SH-SY5Y (cell line): ENCODE data around the gene TCFL5.

Experiments used
- GATA2 ChIP-seq: IDR thresholded peaks from 2 replicates; pipeline ENCODE4 v1.6.1; 2011; ENCODE audit warnings: mild to moderate bottlenecking, low read depth, low read length
- GATA3 ChIP-seq: IDR thresholded peaks from 2 replicates; pipeline ENCODE4 v1.6.1; 2011; ENCODE audit warnings: low read depth, mild to moderate bottlenecking, low read length, moderate library complexity

Gene TCFL5

DNA sequence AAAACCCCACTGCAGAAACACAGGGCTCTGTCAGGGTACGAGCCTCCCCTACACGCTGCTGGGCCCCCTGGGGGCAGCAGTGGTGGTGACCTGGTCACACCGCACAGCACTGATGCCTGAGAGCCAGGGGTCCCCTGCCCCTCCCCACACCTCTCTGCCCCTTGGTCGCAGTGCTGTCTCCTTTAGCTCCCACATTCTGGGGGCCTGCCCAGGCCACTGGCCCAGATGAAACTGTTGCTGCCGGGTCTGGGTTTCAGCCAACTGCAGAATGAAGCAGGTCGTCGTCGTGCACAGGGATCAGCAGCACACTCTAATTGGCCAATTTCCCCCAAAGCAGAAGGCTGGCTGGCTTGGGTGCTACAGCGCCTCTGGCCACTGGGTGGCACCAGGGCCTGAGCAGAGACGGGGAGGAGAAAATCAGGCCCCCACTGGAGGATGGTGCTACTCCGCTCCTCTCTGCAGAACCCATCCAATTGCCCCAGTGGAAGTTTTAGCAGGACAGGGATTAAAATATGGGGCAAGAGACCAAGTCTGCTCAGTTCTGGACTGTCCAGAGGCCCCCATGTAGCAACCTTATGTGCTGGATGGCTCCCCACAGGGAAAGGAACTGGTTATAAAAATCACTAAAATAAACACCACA lies 38.5 kb upstream of the TCFL5 start:
- TF ChIP-seq GATA3: no peak
- no peak for TF ChIP-seq GATA2

DNA sequence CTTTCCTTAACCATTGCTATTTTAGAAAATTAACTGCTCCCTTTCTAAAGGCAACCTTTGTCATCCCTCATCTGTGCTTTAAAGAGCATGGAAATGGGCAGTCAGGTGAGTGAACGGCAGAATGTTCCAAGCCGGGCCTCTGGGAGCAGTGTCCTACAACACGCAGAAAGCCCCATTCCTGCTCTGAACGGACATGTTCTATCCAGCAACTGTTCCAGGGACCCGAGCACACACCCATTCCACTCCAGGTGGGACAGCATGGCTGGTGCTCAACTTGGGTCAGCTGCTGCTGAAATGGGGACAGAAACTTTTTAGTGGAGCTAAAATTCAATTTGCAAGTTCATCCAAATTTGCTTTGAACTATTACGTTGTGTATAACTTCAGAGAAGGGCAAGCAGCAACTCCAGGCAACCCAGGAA lies 38.0 kb upstream of the TCFL5 start:
- TF ChIP-seq GATA3 (no peak), GATA2 (no peak)

- no peak for TF ChIP-seq GATA3
- TF ChIP-seq GATA2: no peak
Observed at GRCh38 chr20:62898970-62899632, 37.5 kb upstream of the TCFL5 start.

DNA sequence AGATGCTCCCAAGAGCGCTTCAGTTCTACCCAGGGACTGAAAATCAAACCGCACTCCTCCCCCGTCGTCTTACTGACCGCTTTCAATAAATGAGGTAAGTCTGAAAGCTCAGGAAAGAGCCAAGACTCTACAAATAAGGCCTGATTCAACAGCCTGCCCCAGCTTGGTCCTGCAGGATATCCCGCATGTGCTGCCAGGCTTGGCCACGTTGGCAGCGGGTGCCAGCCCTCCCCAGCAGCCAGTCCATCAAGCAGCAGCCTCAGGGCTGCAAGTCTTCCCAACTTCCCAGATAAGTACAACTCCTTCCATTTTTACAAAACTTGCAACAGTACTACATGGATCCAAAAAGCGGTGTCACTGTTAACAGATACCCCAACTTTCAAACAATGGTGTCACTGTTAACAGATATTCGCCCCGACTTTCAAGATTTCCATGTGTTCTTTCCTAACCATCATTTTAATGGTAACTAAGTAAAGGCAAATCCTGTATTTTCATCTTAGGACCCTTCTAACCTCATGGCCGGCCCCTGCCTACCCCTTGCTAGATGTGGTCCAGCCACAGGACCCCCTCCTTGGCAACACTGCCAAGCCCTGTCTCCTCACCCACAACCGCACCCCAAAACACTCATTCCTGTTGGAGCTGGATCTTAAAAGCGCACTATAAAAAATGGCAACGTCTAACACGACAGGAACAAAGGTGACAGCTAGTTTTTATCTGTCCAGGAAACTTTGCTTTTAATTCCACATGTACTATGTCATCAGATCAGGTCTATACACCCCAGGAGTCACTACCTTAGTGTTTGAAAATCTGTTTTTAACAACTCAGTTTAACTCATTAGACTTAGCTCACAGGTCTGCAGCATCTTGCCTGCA lies 36.7 kb upstream of the TCFL5 start:
- TF ChIP-seq GATA3: no peak
- no peak for TF ChIP-seq GATA2

DNA sequence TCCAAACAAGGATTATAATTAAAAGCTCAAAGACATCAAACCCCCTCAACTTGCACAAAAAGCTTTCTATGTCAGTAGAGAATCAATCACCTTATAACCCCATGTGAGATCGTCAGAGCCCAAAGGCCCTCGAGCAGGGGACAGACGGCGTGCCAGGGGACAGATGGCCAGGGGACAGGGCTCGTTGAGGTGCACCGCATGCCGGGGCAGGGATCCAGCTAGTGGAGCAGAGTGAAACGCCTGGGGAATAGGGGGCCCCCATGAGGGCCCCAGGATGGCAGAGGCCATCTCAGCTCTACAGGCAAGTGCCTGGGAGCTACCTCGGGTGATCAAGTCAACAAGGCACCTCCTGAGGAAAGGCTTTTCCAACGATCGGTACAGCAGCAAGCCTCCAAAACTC lies 36.0 kb upstream of the TCFL5 start:
- TF ChIP-seq GATA3 (no peak), GATA2 (no peak)

DNA sequence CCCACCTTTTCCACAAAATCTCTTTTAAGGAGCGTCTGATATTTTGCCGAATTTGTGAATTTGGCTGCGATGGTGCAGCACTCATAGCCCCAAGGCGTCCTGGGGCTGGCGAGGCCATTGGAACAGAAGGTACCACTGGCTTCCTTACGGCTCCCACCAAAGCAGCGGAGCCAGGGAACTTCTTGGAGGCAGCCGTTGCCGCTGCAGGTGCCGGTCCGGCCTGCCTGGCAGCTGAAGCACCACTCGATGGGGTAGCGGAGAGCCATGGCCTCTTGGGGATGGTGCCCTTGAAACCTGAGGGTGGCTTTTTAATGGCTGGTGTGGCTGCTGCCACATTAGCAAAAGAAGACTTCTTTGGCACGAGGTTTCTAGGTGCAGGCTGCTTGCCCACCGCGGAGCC lies 34.9 kb upstream of the TCFL5 start:
- no peak for TF ChIP-seq GATA2

- no peak for TF ChIP-seq GATA2
- no peak for TF ChIP-seq GATA3
Observed at GRCh38 chr20:62895539-62895938, 33.9 kb upstream of the TCFL5 start.

GRCh38 chr20:62894261-62894660 lies 32.6 kb upstream of the TCFL5 start:
- TF ChIP-seq GATA3: no peak
- TF ChIP-seq GATA2: no peak

DNA sequence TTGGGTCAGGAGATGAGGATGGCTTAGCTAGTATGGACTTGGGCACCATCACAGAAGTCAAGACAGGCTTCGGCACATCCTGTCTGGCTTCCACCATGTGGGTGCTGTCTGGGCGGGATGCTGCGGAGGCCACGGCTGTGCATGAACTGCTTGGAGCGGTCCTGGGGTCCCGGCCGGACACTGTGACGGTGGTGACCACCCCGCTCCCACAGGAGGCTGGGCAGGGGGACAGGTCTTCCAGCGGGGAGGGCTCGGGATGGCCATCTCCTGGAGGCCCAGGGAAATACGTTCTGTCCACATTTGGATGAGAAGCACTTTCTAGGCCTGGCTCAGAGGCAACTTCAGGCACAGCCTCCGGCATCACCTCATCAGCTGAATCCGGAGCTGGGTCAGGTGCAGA lies 32.1 kb upstream of the TCFL5 start:
- TF ChIP-seq GATA3 (no peak), GATA2 (no peak)

DNA sequence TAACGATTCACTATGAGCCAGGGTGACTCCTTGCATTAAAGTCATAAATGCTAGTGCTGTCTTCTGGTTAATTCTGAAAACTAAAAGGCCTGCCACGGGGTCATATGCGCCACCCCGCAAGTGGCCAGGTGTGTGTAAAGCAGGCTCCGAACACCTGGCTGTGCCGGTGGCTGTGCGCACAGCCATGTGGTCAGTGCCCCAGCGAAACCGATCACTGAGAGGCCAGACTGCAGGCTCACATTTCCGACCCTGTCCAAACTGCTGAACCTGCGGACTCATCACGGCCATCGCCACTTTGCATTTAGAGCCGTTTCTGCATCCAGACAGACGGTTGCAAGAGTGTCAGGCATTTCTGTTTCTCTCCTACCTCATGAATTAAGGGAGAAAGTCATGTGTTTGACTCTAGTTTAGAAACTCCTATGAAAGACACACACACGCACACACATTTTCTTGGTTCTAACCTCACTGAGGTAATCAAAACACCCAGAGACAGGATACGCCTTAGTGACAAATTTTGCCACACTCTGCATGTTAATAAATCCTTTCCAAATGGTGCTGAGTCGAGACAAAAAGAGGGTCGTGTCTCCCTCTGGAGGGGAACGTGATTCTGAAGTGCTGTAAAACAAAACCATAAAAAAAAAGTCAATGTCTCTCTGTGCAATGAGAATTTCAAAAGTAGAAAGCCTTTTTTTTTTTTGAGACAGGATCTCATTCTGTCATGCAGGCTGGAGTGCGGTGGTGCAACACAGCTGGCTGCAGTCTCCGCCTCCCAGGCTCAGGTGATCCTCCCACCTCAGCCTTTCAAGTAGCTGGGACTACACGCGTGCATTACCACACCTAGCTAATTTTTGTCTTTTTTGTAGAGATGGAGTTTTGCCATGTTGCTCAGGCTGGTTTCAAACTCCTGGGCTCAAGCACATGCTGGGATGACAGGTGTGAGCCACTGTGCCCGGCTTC lies 31.0 kb upstream of the TCFL5 start:
- TF ChIP-seq GATA2 (no peak), GATA3 (no peak)

- TF ChIP-seq GATA2 (no peak), GATA3 (no peak)
Observed at GRCh38 chr20:62891111-62891510, 29.5 kb upstream of the TCFL5 start.

DNA sequence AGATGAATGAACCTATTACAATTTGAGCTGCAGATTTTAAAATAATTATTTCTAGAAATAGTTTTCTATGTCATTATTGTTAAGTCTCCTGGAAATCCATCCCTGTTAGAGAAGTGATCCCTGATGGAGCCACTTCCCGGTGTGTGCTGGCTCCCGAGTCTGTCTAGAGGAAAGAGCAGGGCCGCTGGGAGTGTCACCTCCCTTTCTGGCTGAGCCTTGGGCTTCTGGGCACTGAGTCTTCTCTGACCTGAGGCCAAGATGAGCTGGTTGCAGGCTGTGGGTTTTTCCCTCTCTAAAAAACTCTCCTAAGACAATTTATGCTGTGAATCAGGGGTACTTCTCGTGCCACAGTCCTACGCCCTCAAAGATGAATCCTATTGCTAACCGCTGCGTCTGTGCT lies 28.8 kb upstream of the TCFL5 start:
- no peak for TF ChIP-seq GATA3
- no peak for TF ChIP-seq GATA2

- TF ChIP-seq GATA3 (no peak), GATA2 (no peak)
Observed at GRCh38 chr20:62889871-62890270, 28.2 kb upstream of the TCFL5 start.

GRCh38 chr20:62889411-62889810 lies 27.8 kb upstream of the TCFL5 start:
- TF ChIP-seq GATA2 (no peak), GATA3 (no peak)

- TF ChIP-seq GATA2: no peak
- no peak for TF ChIP-seq GATA3
Observed at GRCh38 chr20:62888910-62889309, 27.3 kb upstream of the TCFL5 start.
